ENCODE data around the gene FRMD4B.
"Not testable (repeated sequence)": the region's sequence is repeated elsewhere in the genome, so short reads cannot be mapped to it uniquely, and the experiment has no call there.

FRMD4B gene

GRCh38 chr3:69283913-69284611 lies 101.8 kb downstream of the FRMD4B start:
- DNase-seq (ENCODE audit: low spot score): no peak

GRCh38 chr3:69283496-69283895 lies 102.4 kb downstream of the FRMD4B start:
- DNase-seq (ENCODE audit: low spot score): no peak

GRCh38 chr3:69282181-69282580 lies 103.7 kb downstream of the FRMD4B start:
- no peak for DNase-seq (ENCODE audit: low spot score)

DNA sequence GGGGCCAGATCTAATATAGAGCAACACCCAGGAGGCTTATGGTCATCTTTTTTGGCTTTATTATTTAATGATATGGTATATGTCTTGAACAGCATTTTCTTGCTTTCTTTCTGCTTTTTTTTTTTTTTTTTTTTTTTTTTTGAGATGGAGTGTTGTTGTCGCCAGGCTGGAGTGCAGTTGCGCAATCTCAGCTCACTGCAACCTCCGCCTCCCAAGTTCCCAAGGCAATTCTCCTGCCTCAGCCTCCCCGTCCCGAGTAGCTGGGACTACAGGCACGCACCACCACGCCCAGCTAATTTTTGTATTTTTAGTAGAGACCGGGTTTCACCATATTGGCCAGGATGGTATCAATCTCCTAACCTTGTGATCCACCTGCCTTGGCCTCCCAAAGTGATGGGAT lies 108.5 kb downstream of the FRMD4B start:
- DNase-seq (ENCODE audit: low spot score): not testable (repeated sequence)

GRCh38 chr3:69276884-69277283 lies 109.0 kb downstream of the FRMD4B start:
- DNase-seq (ENCODE audit: low spot score): no peak

GRCh38 chr3:69276191-69276590 lies 109.7 kb downstream of the FRMD4B start:
- not testable (repeated sequence) for DNase-seq (ENCODE audit: low spot score)

DNA sequence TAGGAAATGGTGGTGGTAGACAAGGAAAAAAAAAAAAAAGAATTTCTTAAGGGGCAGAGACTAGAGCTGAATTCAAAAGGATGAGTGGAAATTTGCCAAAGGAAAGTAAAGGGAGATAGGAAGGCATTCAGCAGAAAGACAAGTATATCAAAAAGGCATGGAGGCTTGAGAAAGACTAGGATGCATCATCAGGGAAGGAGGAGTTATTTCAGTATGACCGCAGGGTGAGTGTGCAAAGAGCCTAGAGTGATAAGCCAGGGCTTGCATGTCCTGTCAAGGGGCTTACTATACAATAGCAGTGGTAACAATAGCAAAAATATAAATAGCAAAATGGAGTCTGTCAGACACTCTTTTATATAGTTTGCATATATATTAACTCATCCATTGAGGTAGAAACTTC lies 112.0 kb downstream of the FRMD4B start:
- no peak for DNase-seq (ENCODE audit: low spot score)

GRCh38 chr3:69272556-69272955 lies 113.3 kb downstream of the FRMD4B start:
- DNase-seq (ENCODE audit: low spot score): no peak

GRCh38 chr3:69271098-69271497 lies 114.8 kb downstream of the FRMD4B start:
- DNase-seq (ENCODE audit: low spot score): no peak

DNA sequence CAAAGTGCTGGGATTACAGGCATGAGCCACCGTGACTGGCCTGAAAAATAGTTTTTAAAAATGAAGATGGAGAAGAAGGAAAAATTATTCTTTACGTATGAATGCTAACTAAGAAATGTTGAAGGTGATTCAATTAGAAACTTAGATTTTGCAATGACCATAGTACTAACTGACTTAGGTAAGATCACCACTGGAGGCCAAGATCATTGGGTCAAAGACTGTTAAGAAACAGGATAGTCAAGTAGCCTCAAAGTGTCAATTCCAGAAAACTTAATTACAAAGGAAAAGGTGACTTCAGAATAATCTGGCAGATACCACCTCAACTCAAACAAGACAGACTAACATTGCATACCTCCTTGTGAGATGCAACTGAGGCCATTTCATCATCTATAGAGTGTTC lies 119.3 kb downstream of the FRMD4B start:
- no peak for DNase-seq (ENCODE audit: low spot score)

GRCh38 chr3:69266071-69266470 lies 119.8 kb downstream of the FRMD4B start:
- DNase-seq (ENCODE audit: low spot score): not testable (repeated sequence)

DNA sequence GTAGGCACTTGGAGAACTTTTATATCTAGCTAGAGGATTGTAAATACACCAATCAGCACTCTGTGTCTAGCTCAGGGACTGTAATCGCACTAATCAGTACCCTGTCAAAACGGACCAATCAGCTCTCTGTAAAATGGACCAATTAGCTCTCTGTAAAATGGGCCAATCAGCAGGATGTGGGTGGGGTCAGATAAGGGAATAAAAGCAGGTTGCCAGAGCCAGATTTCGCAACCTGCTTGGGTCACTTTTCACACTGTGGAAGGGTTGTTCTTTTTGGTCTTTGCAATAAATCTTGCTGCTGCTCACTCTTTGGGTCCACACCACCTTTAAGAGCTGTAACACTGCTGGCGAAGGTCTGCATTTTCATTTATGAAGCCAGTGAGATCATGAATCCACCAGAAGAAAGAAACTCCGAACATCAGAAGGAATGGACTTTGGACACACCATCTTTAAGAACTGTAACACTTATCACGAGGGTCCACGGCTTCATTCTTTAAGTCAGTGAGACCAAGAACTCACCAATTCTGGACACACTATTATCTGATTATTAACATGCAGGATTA lies 125.0 kb downstream of the FRMD4B start:
- not testable (repeated sequence) for DNase-seq (ENCODE audit: low spot score)

- no peak for DNase-seq (ENCODE audit: low spot score)
These were observed 125.6 kb downstream of the FRMD4B start for GRCh38 chr3:69260216-69260787.

GRCh38 chr3:69259125-69259524 lies 126.8 kb downstream of the FRMD4B start:
- no peak for DNase-seq (ENCODE audit: low spot score)

DNA sequence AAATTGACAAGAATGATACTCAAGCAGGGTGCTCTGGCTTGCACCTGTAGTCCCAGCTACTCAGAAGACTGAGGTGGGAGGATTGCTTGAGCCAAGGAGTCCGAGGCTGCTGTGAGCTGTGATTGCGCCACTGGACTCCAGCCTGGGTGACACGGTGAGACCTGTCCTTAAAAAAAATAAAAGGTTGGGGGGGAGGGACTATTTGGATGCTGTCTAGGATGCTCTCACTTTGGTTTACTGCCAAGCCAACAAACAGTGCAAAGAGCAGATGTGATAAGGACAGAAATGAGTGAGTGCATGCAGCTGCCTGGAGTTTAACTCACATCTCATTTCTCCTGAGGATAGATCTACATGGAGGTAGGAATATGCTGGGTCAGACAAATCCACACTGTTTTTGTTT lies 130.0 kb downstream of the FRMD4B start:
- DNase-seq (ENCODE audit: low spot score): no peak

- no peak for DNase-seq (ENCODE audit: low spot score)
These were observed 131.5 kb downstream of the FRMD4B start for GRCh38 chr3:69254351-69254750.

DNA sequence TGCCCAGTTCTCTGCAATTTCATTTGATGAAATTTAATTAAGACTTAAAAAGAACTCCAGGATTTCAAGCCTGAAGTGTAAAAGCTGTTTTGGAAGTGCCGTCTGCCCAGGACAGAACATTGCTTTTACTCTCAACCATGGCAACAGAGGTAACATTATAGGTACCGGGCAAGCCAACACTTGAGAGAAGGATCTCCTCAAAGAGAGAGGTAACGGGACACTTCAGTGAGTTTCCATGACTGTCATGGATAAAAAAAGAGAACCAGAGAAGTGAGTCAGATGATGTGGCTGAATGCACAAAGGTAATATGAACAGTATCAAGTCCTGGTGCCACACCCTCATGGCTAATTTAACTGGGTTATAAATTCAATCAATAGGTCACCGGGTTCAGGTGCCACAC lies 133.3 kb downstream of the FRMD4B start:
- no peak for DNase-seq (ENCODE audit: low spot score)

- no peak for DNase-seq (ENCODE audit: low spot score)
These were observed 133.7 kb downstream of the FRMD4B start for GRCh38 chr3:69252141-69252540.

DNA sequence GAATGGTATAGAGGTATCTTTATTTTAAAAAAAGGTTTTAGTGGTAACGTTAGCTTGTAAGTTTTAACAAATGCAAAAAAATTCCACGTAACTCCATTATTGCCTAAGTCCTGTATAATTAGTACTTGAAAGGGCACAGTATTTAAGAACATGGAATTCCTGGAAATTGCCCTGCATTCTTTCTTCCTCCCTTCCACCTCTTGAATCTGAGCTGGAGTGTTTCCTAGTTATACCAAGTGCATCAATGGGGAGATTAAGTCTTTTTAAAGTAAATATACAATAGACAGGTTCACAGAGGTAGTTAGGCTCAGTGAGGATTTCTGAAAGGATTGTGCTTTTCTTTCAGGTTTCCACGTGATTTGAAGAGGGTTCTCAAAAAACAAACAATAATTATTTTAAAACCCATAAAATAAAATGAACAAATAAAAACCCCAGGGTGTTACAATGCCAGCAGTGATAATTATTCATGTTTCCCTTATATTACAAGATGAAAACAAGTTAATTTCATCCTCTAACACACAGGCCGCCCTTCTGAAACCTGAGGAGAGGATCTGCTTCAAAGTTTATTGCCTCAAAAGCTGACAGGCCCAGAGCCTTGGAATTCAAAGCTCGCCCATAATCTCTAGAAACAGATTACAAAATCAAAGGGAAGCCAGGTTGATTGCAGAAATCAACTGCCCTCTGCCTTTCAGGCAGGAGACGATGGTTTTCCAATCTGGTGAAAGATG lies 134.6 kb downstream of the FRMD4B start:
- no peak for DNase-seq (ENCODE audit: low spot score)

- DNase-seq (ENCODE audit: low spot score): no peak
These were observed 135.9 kb downstream of the FRMD4B start for GRCh38 chr3:69250014-69250413.

GRCh38 chr3:69249001-69249400 lies 136.9 kb downstream of the FRMD4B start:
- DNase-seq (ENCODE audit: low spot score): no peak

DNA sequence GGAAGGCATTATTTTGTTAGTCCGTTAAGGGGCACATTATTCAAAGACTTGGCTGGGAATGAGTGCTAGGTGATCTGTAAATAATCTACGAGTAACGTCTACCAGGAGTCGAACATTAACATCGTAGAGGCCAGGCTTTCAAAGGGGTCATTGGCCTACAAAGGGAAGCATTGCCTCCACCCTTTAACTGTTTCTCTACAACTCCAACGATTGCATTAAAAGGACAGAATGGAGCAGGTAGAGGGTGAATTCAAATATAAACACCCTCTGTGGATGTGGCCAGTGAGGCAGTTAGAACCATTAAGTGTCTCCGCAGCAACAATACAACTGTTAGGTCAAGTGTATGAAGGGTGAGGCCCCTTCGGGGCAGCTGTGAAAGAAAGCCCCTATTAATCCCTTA lies 137.5 kb downstream of the FRMD4B start:
- no peak for DNase-seq (ENCODE audit: low spot score)

DNA sequence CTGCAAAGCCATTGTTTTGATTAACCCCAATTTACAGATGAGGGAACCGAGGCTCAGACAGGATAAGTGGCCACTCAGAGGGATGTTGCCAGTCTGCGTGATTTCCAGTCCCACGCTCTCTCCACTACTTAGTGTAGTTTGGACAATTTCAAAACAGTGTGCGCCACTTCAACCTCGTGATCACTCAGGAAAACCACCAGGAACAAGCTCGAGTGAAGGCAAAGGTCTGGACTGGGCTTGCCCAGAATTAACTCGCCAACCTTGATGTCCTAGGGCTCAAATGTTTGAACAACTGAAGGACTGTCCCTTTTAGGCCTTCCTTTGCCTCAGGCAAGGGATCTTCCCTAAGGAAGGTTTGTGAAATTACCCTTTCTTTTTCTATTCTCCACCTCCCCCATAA lies 139.3 kb downstream of the FRMD4B start:
- DNase-seq (ENCODE audit: low spot score): no peak

All from hematopoietic multipotent progenitor cell treated with erythropoietin and hydrocortisone succinate and interleukin-3 and kit ligand, for 15 days (in vitro differentiated cells).